NT2/D1 (cell line): Measurements from ENCODE around the gene WRAP73.

Experiments used
- SUZ12 ChIP-seq: IDR thresholded peaks from 2 replicates; pipeline ENCODE4 v1.6.1; 2011; ENCODE audit not compliant: insufficient read length, insufficient read depth; ENCODE audit errors: extremely low read depth
- YY1 ChIP-seq: IDR thresholded peaks from 2 replicates; pipeline ENCODE4 v1.6.1; 2011; ENCODE audit not compliant: insufficient read length, insufficient read depth
- ZNF274 ChIP-seq: IDR thresholded peaks from 2 replicates; pipeline ENCODE4 v1.6.1; 2011; ENCODE audit warnings: mild to moderate bottlenecking, low read depth, low read length

- no peak for TF ChIP-seq SUZ12
- TF ChIP-seq ZNF274: no peak
- no peak for TF ChIP-seq YY1
Measured at GRCh38 chr1:3657578-3658230, 7.8 kb upstream of the WRAP73 start.
